Heart left ventricle (tissue), 16 donors: Measurements from ENCODE around the gene GAB2. TPM values are rescaled to one million over a fixed set of nuclear protein-coding genes. Genes with fewer than 3 reads are reported as not detected.

Experiments
- ATAC-seq, 4 donors: fragments of 200-7000 bp; cut with Tn5 transposase; one replicate each; pipeline ENCODE4 v1.9.1; 2020 to 2022; ENCODE audit warnings: moderate library complexity in 4 of 4, mild to moderate bottlenecking in 3 of 4, moderate number of reproducible peaks in 1 of 4
- DNase-seq, 5 donors: peaks; one replicate each; pipeline ENCODE4 v3.0.0-alpha.2; 2020
- H3K27ac ChIP-seq, 12 donors: fragments of 200-600 bp; sonication (generic) in 4 of 12; one replicate each; pipeline versions ENCODE4 v1.5.0 to v1.8.0; 2016 to 2022; ENCODE audit warnings: mild to moderate bottlenecking in 2 of 12
- H3K27me3 ChIP-seq, 9 donors: fragments of 200-600 bp; sonication (generic) in 2 of 9; one replicate each; pipeline versions ENCODE4 v1.5.1 to v1.8.0; 2016 to 2022; ENCODE audit warnings: mild to moderate bottlenecking in 3 of 9
- H3K36me3 ChIP-seq, 9 donors: fragments of 200-600 bp; sonication (generic) in 2 of 9; one replicate each; pipeline versions ENCODE4 v1.5.0 to v1.8.0; 2018 to 2022; ENCODE audit warnings: mild to moderate bottlenecking in 2 of 9
- H3K4me1 ChIP-seq, 12 donors: fragments of 200-600 bp; sonication (generic) in 4 of 12; one replicate each; pipeline versions ENCODE4 v1.5.0 to v1.8.0; 2016 to 2022; ENCODE audit warnings: mild to moderate bottlenecking in 3 of 12
- H3K4me3 ChIP-seq, 12 donors: fragments of 200-600 bp; sonication (generic) in 4 of 12; one replicate each; pipeline versions ENCODE4 v1.5.0 to v1.8.0; 2017 to 2022; ENCODE audit warnings: mild to moderate bottlenecking in 9 of 12, moderate library complexity in 4 of 12
- H3K9me3 ChIP-seq, 12 donors: fragments of 200-600 bp; sonication (generic) in 4 of 12; one replicate each; pipeline versions ENCODE4 v1.5.0 to v1.8.0; 2016 to 2022; ENCODE audit warnings: mild to moderate bottlenecking in 1 of 12
- POLR2A ChIP-seq, 2 donors: fragments of 450-650 bp; IDR thresholded peaks; one replicate each; pipeline ENCODE4 v1.6.1; 2017; ENCODE audit warnings: antibody characterized with exemption in 2 of 2, mild to moderate bottlenecking in 2 of 2, moderate library complexity in 2 of 2
- WGBS, 4 donors: extraction: QIAGEN DNeasy Blood & Tissue Kit in 2 of 4; methylation state at CpG; one replicate each; pipeline versions ENCODE4 v1.1.5 to v1.1.7; 2013 to 2018; 5-methylcytosine and 5-hydroxymethylcytosine counted together
- intact Hi-C, 10 donors: fragments of 100-400 bp; cut with DNase I; formaldehyde crosslinking; loops; one replicate each; pipeline versions ENCODE4 v1.11.1 to v1.14.2; 2022
- polyA plus RNA-seq, 2 donors: library from polyadenylated mRNA; stranded (reverse); fragments of 200-250 nt; gene quantifications; one replicate each; pipeline ENCODE4 v1.2.3, GENCODE V29; 2013
- total RNA-seq, 9 donors: library from RNA; depleted of rRNA in 2 of 9; stranded (reverse); fragments of >200 nt in 2 of 9; fragmentation: NEBNext Ultra II Directional in 3 of 9; extraction: Animal tissue kit (Norgen Biotek cat#: 25700) in 3 of 9; gene quantifications; one replicate each; pipeline versions ENCODE4 v1.1.0 to v1.2.4, GENCODE V29; 2016 to 2023
- TF ChIP-seq, protein P1 (sequence below), 12 donors: fragments of 200-600 bp; sonication (generic) in 4 of 12; IDR thresholded peaks; one replicate each; pipeline versions ENCODE4 v1.5.0 to v1.8.0; 2018 to 2022; ENCODE audit warnings: antibody characterized with exemption in 12 of 12, mild to moderate bottlenecking in 5 of 12
- donor health status: ischemic (EF 13 %, LVEDD 7.1; RV severe dilation, severe dysfunction).
- donor health status: healthy with polysubstance abuse.
- donor health status: DM: no; HTN: yes; CAD: no.
- donor health status: DM: no; HTN: no; CAD: no.
- donor health status: ischemic (EF 25% LVEDD 6.9; RV normal size, moderate dysfunction).
- donor health status: ischemic (EF 25% LVEDD 5.7; RV mildly dilated, moderate dysfunction).
- donor health status: healthy.
- donor health status: DM: yes; HTN: yes; CAD: no.
- donor health status: ischemic (EF 35%, LVEDD 5.7; RV mildly dilated, moderate dysfunction).
- donor health status: nonischemic (EF 11% LVEDD 7.7; RV severe dilation, severe dysfunction).
- donor health status: DM: yes; HTN: yes; CAD: no.
- donor health status: PGD.
- donor health status: ischemic (EF 29% LVEDD 5.4; RV normal size, mild dysfunction).
- donor health status: nonischemic (EF 23%, LVEDD 6.1; RV moderate dilation, normal function).

The GAB2 gene
- total and polyA plus RNA-seq, 11 donors = 6.1 to 53.0 (median 30.0) TPM

DNA sequence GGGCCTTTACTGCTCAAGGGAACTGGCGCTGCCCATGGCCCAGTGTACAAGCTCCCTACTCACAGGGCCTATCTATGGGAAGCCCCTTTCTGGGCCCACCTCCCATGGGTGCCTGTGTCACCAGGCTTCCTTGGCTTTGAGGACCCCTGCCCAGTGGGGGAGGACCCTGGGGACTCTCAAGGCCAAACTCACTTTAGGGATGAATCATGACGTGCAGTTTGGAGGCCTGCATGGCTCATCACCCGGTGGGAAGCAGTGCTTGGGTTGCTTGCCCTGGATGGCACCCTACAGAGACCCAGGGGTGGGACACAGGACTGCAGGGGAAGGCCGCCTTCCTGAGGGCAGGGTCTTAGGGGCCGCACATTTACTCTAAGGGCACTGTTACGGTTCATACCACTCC lies 245.7 kb downstream of the GAB2 start:
- Histone ChIP-seq H3K4me3 (no peak overlapping the region), H3K9me3 (no peaks in the 10 kb centered on the region), H3K4me1 (peaks cover 0 to 39% (median 22%) of the 10 kb centered on the region in 12 donors), H3K27ac (no peak overlapping the region), H3K27me3 (no peaks in the 10 kb centered on the region), H3K36me3 (peaks cover 0 to 30% (median 14%) of the 10 kb centered on the region in 9 donors)
- intact Hi-C loops = no loop called here
- TF ChIP-seq, protein P1, sequence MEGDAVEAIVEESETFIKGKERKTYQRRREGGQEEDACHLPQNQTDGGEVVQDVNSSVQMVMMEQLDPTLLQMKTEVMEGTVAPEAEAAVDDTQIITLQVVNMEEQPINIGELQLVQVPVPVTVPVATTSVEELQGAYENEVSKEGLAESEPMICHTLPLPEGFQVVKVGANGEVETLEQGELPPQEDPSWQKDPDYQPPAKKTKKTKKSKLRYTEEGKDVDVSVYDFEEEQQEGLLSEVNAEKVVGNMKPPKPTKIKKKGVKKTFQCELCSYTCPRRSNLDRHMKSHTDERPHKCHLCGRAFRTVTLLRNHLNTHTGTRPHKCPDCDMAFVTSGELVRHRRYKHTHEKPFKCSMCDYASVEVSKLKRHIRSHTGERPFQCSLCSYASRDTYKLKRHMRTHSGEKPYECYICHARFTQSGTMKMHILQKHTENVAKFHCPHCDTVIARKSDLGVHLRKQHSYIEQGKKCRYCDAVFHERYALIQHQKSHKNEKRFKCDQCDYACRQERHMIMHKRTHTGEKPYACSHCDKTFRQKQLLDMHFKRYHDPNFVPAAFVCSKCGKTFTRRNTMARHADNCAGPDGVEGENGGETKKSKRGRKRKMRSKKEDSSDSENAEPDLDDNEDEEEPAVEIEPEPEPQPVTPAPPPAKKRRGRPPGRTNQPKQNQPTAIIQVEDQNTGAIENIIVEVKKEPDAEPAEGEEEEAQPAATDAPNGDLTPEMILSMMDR (IDR thresholded peaks at IDR 0.05) = no peak
- 94 to 100% (median 96%) methylated on average over 6 of the region's 6 CpGs for WGBS, 4 donors
- DNase-seq (no peak), ATAC-seq (no peak)

DNA sequence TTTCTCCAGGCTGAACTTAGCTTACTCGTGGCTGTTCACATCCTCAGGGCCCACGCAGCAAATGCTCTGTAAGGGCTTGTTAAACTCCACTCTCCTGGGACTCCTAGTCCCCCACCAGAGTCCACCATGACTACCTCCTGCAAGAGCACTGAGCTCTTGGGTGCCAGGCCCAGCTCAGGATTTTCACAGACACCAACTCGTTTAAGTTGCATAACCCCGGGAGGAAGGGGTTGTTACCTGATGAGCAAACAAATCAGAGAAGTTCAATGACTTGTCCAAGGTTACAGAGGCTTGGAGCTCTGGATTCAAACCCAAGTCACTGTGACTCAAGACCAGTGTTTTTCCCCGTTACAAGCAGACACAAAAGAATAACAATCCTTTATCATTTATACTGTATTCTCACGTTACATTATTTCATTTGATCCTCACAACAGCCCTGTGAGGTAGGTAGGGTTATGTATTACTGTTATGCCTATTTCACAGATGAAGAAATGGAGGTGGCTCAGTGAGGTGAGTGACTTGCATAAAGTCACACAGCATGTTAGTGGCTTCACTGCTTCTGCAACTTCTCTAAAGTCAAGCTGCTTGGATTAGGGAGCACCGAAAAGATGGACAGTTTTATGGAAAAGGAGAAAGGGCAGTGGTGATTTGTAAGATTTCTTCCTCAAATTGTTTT lies 246.6 kb downstream of the GAB2 start:
- DNase-seq (no peak), ATAC-seq (no peak)
- Histone ChIP-seq H3K4me1 (peaks cover 0 to 45% (median 27%) of the 10 kb centered on the region in 12 donors), H3K36me3 (peaks cover 0 to 28% (median 14%) of the 10 kb centered on the region in 9 donors), H3K9me3 (no peaks in the 10 kb centered on the region), H3K27me3 (no peaks in the 10 kb centered on the region), H3K27ac (peak overlapping the region in 3 of 12 donors; percentile 13 to 92 (median 43)), H3K4me3 (no peak overlapping the region)
- 81 to 88% (median 86%) methylated on average over 7 of the region's 7 CpGs for WGBS, 4 donors
- TF ChIP-seq POLR2A (IDR thresholded peaks at IDR 0.05) = no peak
- TF ChIP-seq, protein P1 (IDR thresholded peaks at IDR 0.05) = no peak
- intact Hi-C loops = no loop called here

DNA sequence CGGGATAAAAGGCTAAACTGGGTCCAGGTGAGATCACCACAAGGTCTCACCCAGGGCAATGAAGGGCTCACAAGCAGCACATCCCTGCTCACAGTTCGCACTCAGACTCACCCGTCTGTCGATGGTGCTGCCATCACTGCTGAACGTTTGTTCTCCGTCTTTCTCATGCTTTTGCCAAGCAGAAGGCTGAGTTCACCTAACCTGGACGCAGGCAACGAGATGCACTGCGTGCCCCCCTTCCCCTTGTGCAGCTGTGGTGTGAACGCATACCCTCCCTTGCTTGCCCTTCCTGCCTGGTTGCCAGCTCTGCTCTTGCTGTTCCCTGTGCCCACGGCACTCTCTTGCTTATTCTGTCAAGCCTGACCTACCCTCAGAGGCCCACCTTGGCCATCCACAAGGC lies 247.2 kb downstream of the GAB2 start:
- WGBS, 4 donors = 93 to 94% (median 94%) methylated on average over 11 of the region's 11 CpGs
- TF ChIP-seq, protein P1 (IDR thresholded peaks at IDR 0.05) = no peak
- no peak for TF ChIP-seq POLR2A (IDR thresholded peaks at IDR 0.05)
- intact Hi-C loops = no loop called here
- Histone ChIP-seq H3K36me3 (peaks cover 0 to 28% (median 14%) of the 10 kb centered on the region in 9 donors), H3K9me3 (no peaks in the 10 kb centered on the region), H3K27me3 (no peaks in the 10 kb centered on the region), H3K4me3 (no peak overlapping the region), H3K27ac (peak overlapping the region in 8 of 12 donors; percentile 79 to 92 (median 82)), H3K4me1 (peaks cover 0 to 45% (median 27%) of the 10 kb centered on the region in 12 donors)
- DNase-seq (no peak), ATAC-seq (no peak)

DNA sequence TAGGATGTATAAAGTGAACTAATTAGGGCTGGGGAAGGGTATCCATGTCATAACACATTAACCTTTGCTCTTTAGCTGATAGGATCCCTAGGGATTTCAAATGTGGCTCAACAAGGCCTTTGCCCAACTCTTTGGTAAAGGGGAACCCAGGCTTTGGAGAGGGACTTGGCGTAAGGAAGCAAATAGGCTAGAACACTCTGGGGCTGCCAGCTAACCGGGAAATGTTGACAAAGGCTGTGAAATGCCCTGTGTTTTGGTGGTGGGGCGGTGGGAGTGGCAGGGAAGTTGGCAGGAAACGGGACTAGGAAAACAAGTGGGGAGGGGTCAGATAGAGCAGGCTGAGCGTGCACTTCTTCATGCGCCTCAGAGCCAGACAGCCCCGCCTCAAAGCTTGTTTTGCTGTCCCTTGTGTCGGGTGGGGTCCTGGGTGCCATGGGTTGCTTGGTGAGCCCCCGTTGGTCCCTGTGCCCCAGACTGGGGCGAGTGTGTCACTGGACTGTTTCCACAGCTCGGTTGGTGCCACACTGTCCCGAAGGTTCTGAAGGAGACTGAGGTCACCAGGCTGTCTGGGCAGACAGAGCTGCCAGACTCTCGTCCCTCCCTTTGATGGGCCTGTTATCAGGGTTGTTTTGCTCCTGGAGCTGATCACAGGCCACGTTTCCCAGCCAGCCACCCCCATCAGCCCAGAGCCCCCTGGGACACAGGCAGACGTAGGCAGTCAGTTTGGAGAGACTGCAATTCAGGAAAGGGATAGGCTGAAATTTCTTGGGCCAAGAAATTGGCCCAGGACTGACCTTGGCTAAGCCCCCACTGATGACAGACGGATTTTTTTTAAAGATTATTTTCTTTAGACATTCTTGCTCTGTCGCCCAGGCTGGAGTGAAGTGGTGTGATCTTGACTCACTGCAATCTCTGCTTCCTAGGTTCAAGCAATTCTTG lies 248.8 kb downstream of the GAB2 start:
- H3K4me1 ChIP-seq = peaks cover 0 to 47% (median 28%) of the 10 kb centered on the region in 12 donors
- peaks cover 0 to 21% (median 9%) of the 10 kb centered on the region in 9 donors for H3K36me3 ChIP-seq
- intact Hi-C loops = loop anchor here in 3 of 10 donors (1.0 kb wide), 1 partner anchor 19 kb away; the partner anchor contains the start of genes KCTD21 (in 3 of the 3) and USP35 (in 3 of the 3)
- H3K4me3 ChIP-seq = peak overlapping the region in 4 of 12 donors; percentile 0 to 17 (median 6)
- no peaks in the 10 kb centered on the region for H3K27me3 ChIP-seq
- ATAC-seq (peak; percentile 93 to 96 (median 94)), DNase-seq (peak; percentile 89 to 93 (median 91))
- TF ChIP-seq, protein P1 (IDR thresholded peaks at IDR 0.05) = no peak
- peak in 1 of 2 donors; percentile 44 for TF ChIP-seq POLR2A (IDR thresholded peaks at IDR 0.05)
- H3K27ac ChIP-seq = peak overlapping the region; percentile 78 to 92 (median 82)
- WGBS, 4 donors = 22 to 32% (median 27%) methylated on average over 16 to 17 of the region's 17 CpGs
- no peaks in the 10 kb centered on the region for H3K9me3 ChIP-seq
